ENCODE measurements around the gene HOXC13. TPM values are rescaled to one million over a fixed set of nuclear protein-coding genes. Genes with fewer than 3 reads are reported as not detected.

The HOXC13 gene
- total RNA-seq, 2 experiments from 2014 or later = not detected

- Mint-ChIP-seq H3K4me1 (ENCODE audit: low read depth) (peaks cover 9% of the 10 kb centered on the region), H3K4me3 (no peak overlapping the region), H3K36me3 (no peaks in the 10 kb centered on the region), H3K27me3 (peaks cover 85% of the 10 kb centered on the region), H3K9me3 (no peaks in the 10 kb centered on the region), H3K27ac (no peak overlapping the region)
- DNase-seq = no peak
- ChIA-PET CTCF (no interaction called here), POLR2A (no interaction called here)
- intact Hi-C loops (cut with micrococcal nuclease) = no loop called here
Observed at GRCh38 chr12:53930591-53931255, 7.9 kb upstream of the HOXC13 start.

- DNase-seq = no peak
- intact Hi-C loops (cut with micrococcal nuclease) = no loop called here
- Mint-ChIP-seq H3K9me3 (no peaks in the 10 kb centered on the region), H3K4me1 (ENCODE audit: low read depth) (peaks cover 10% of the 10 kb centered on the region), H3K27ac (no peak overlapping the region), H3K27me3 (peaks cover 85% of the 10 kb centered on the region), H3K4me3 (no peak overlapping the region), H3K36me3 (no peaks in the 10 kb centered on the region)
- ChIA-PET POLR2A (no interaction called here), CTCF (no interaction called here)
Observed at GRCh38 chr12:53931844-53932581, 6.6 kb upstream of the HOXC13 start.

- intact Hi-C loops (cut with micrococcal nuclease) = no loop called here
- Mint-ChIP-seq H3K36me3 (no peaks in the 10 kb centered on the region), H3K4me3 (no peak overlapping the region), H3K4me1 (ENCODE audit: low read depth) (peaks cover 10% of the 10 kb centered on the region), H3K9me3 (no peaks in the 10 kb centered on the region), H3K27me3 (peaks cover 85% of the 10 kb centered on the region), H3K27ac (no peak overlapping the region)
- no peak for DNase-seq
- ChIA-PET CTCF (interaction anchor here (1.7 kb wide), 1 partner anchor 99 kb away, joined by 5 read pairs; no protein-coding TSS in a partner anchor), POLR2A (no interaction called here)
Observed at GRCh38 chr12:53932915-53933314, 5.7 kb upstream of the HOXC13 start.

GRCh38 chr12:53935383-53936341, 3.0 kb upstream of the HOXC13 start:
- ChIA-PET POLR2A (no interaction called here), CTCF (no interaction called here)
- intact Hi-C loops (cut with micrococcal nuclease) = no loop called here
- Mint-ChIP-seq H3K4me3 (no peak overlapping the region), H3K36me3 (no peaks in the 10 kb centered on the region), H3K27ac (no peak overlapping the region), H3K9me3 (no peaks in the 10 kb centered on the region), H3K27me3 (peaks cover 79% of the 10 kb centered on the region), H3K4me1 (ENCODE audit: low read depth) (peaks cover 8% of the 10 kb centered on the region)
- no peak for DNase-seq

GRCh38 chr12:53937099-53937498, 1.5 kb upstream of the HOXC13 start:
- ChIA-PET CTCF (interaction anchor here (1.0 kb wide), 1 partner anchor 255 kb away, joined by 5 read pairs; no protein-coding TSS in a partner anchor), POLR2A (no interaction called here)
- H3K4me1 Mint-ChIP-seq (ENCODE audit: low read depth) = peaks cover 8% of the 10 kb centered on the region
- H3K36me3 Mint-ChIP-seq = no peaks in the 10 kb centered on the region
- H3K27ac Mint-ChIP-seq = no peak overlapping the region
- H3K9me3 Mint-ChIP-seq = no peaks in the 10 kb centered on the region
- H3K27me3 Mint-ChIP-seq = peaks cover 81% of the 10 kb centered on the region
- no peak for DNase-seq
- H3K4me3 Mint-ChIP-seq = no peak overlapping the region
- intact Hi-C loops (cut with micrococcal nuclease) = no loop called here

GRCh38 chr12:53937596-53938325, 870 bp upstream of the HOXC13 start:
- ChIA-PET POLR2A (no interaction called here), CTCF (interaction anchor here (1.0 to 2.7 kb wide), 2 partner anchors 68 to 254 kb away, joined by 5 to 8 read pairs; no protein-coding TSS in a partner anchor)
- Mint-ChIP-seq H3K27ac (no peak overlapping the region), H3K9me3 (no peaks in the 10 kb centered on the region), H3K36me3 (no peaks in the 10 kb centered on the region), H3K27me3 (peaks cover 80% of the 10 kb centered on the region), H3K4me3 (no peak overlapping the region), H3K4me1 (ENCODE audit: low read depth) (peaks cover 8% of the 10 kb centered on the region)
- no peak for DNase-seq
- intact Hi-C loops (cut with micrococcal nuclease) = no loop called here

GRCh38 chr12:53939141-53940108, 794 bp downstream of the HOXC13 start:
- DNase-seq = no peak
- H3K27ac Mint-ChIP-seq = no peak overlapping the region
- intact Hi-C loops (cut with micrococcal nuclease) = no loop called here
- peaks cover 8% of the 10 kb centered on the region for H3K4me1 Mint-ChIP-seq (ENCODE audit: low read depth)
- H3K4me3 Mint-ChIP-seq = peak overlapping the region; percentile 21
- H3K36me3 Mint-ChIP-seq = no peaks in the 10 kb centered on the region
- ChIA-PET POLR2A (no interaction called here), CTCF (interaction anchor here (1.3 to 2.7 kb wide), 3 partner anchors 13 to 262 kb away, joined by 3 to 8 read pairs (median 4); no protein-coding TSS in a partner anchor)
- no peaks in the 10 kb centered on the region for H3K9me3 Mint-ChIP-seq
- H3K27me3 Mint-ChIP-seq = peaks cover 77% of the 10 kb centered on the region

- Mint-ChIP-seq H3K27me3 (peaks cover 77% of the 10 kb centered on the region), H3K27ac (no peak overlapping the region), H3K4me1 (ENCODE audit: low read depth) (peaks cover 8% of the 10 kb centered on the region), H3K4me3 (no peak overlapping the region), H3K9me3 (no peaks in the 10 kb centered on the region), H3K36me3 (no peaks in the 10 kb centered on the region)
- intact Hi-C loops (cut with micrococcal nuclease) = no loop called here
- CTCF ChIA-PET = interaction anchor here (1.2 to 2.7 kb wide), 4 partner anchors 12 to 261 kb away, joined by 3 to 8 read pairs (median 4); partner anchors contain the start of gene HOXC5
- POLR2A ChIA-PET = no interaction called here
- no peak for DNase-seq
Observed at GRCh38 chr12:53940443-53941014, 1.9 kb downstream of the HOXC13 start.

GRCh38 chr12:53941187-53941586, 2.6 kb downstream of the HOXC13 start:
- ChIA-PET POLR2A (no interaction called here), CTCF (interaction anchor here (1.2 kb wide), 1 partner anchor 91 kb away, joined by 3 read pairs; the partner anchor contains the start of gene HOXC5)
- no peaks in the 10 kb centered on the region for H3K36me3 Mint-ChIP-seq
- intact Hi-C loops (cut with micrococcal nuclease) = no loop called here
- H3K27ac Mint-ChIP-seq = no peak overlapping the region
- peaks cover 77% of the 10 kb centered on the region for H3K27me3 Mint-ChIP-seq
- DNase-seq = no peak
- H3K4me3 Mint-ChIP-seq = no peak overlapping the region
- peaks cover 5% of the 10 kb centered on the region for H3K4me1 Mint-ChIP-seq (ENCODE audit: low read depth)
- H3K9me3 Mint-ChIP-seq = no peaks in the 10 kb centered on the region

- Mint-ChIP-seq H3K27ac (no peak overlapping the region), H3K4me3 (no peak overlapping the region), H3K9me3 (no peaks in the 10 kb centered on the region), H3K4me1 (ENCODE audit: low read depth) (peaks cover 5% of the 10 kb centered on the region), H3K27me3 (peaks cover 76% of the 10 kb centered on the region), H3K36me3 (no peaks in the 10 kb centered on the region)
- no peak for DNase-seq
- ChIA-PET POLR2A (no interaction called here), CTCF (no interaction called here)
- intact Hi-C loops (cut with micrococcal nuclease) = no loop called here
Observed at GRCh38 chr12:53941750-53942149, 3.1 kb downstream of the HOXC13 start.

All from activated CD4-positive, alpha-beta memory T cell treated with anti-CD3 and anti-CD28 coated beads for 36 hours (primary cell).